Smooth muscle cell of the brain vasculature (primary cell): Measurements from ENCODE around the gene HCFC1R1.

Experiments
- DNase-seq: peaks from one replicate; pipeline ENCODE4 v3.0.0-alpha.2; 2012; ENCODE audit warnings: low read depth, low spot score

Gene HCFC1R1

GRCh38 chr16:3020247-3020603 lies 3.5 kb downstream of the HCFC1R1 start, which contains the start of gene TNFRSF12A:
Gene TNFRSF12A, plus strand, starts transcription at chr16:3020368. Its CDS starts 30 bp downstream, at chr16:3020398.
- DNase-seq, result peak; percentile 20

DNA sequence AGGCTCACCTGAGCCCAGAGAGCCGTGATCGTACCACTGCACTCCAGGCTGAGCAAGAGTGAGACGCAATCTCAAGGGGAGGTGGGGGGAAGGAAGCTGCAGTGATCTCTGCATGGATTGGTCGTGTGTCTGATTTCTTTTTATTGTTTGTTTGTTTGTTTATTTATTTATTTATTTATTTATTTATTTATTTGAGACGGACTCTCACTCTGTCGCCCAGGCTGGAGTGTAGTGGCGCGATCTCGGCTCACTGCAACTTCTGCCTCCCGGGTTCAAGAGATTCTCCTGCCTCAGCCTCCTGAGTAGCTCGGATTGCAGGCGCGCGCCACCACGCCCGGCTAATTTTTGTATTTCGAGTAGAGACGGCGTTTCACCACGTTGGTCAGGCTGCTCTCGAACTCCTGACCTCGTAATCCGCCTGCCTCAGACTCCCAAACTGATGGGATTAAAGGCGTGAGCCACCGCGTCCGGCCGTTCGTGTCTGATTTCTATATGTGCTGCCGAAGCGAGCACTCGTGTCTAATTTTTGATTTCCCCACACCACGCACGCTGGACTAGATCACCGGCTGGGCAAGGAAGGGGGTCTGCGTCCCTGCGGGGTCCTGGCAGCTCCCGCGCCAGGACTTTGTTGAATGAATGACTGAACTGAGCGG lies 4.0 kb downstream of the HCFC1R1 start:
- no peak for DNase-seq

DNA sequence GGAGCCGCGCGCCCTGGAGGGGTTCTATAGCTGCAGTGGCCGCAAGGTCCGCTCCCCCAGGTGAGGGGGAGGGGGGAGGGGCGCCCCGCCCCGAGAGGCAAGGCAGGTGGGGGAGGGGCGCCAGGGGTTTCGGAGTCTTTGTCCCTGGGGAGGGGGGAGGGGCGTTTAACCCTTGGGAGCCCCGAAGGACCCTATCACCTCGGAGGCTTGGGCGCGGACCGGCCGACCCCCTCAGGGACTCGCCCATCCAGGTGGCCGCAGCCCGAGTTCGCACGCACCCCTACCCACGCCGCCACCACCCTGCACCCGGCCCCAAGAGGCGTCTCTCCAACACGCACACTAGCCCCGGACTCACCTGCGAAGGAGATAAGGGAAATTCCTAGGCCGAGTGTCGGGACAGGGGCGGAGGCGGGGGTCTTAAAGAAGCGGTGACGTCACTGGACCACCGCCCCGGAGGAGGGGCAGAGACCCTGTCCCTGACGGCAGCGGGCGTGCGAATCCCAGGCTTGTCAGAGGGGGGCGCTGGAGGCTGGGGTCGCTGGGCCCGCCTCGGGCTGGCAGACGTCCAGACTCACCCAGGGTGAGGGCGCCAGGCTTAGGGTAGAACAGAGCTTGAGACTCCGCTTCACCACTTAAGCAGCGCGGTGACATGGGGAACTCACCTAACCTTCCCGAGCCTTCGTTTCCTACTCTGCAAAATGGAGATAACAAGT lies 5.8 kb downstream of the HCFC1R1 start, which contains the start of gene CLDN6:
TSS of gene CLDN6 (minus strand) at position 390 of the 713 bp plus-strand sequence. CDS start 2,162 bp downstream, outside the sequence.
- DNase-seq, result no peak

GRCh38 chr16:3017344-3017743 lies 6.4 kb downstream of the HCFC1R1 start:
- no peak for DNase-seq

DNA sequence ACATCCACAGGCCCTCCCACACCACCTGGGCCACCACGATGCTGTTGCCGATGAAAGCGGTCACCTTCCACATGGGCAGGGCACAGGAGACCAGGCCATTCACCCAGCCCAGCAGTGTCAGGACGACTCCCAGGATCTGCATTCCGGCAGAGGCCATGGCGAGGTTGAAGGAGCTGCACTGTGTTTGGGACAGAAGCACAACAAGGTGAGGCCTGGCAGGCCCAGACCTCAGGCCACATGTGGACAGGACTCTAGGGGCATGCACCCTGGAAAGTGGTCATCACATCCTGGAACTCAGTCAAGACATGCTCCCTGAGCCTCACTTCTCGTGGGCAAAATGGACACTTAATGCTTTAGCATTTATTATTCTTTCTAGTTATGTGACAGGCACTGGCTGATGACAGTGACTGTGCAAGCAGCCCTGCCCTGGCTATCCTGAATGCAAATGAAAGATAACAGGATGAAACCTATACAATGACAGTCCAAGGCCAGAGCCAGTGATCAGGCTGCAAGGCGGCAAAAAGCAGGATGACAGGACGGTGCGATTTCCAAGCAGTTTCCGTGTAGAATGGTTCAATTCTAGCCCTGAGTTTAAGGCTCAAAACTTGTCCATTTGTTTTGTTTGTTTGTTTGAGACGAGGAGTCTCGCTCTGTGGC lies 7.7 kb downstream of the HCFC1R1 start:
- no peak for DNase-seq

DNA sequence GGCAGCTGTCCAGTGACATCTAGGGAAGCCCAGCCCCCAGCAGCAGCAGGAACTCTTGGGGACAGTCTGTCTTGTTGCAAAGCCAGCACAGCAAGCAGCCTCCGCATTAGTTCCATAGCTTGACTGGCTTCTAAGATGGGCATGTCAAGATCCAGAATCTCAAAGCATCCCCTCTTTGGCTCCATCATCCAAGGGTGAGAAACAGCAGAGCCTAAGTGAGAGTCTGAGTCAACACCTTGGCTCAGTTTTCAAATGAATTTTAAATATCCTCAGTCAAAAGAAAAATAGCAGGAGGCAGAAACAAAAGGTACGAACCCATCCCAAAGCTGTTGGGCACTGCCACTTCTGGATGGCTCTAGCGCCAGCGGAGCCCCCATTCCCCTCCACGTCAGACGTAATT lies 8.8 kb downstream of the HCFC1R1 start:
- no peak for DNase-seq

GRCh38 chr16:3013998-3014690 lies 9.6 kb downstream of the HCFC1R1 start:
- no peak for DNase-seq

- DNase-seq, result no peak
These were observed 10.2 kb downstream of the HCFC1R1 start for GRCh38 chr16:3013491-3013951.

- no peak for DNase-seq
These were observed 10.8 kb downstream of the HCFC1R1 start, which contains the start of gene CLDN9 for GRCh38 chr16:3012828-3013420. Gene CLDN9, plus strand, starts transcription at chr16:3012923. Its CDS starts 440 bp downstream, at chr16:3013363.

- DNase-seq, result no peak
These were observed 11.5 kb downstream of the HCFC1R1 start for GRCh38 chr16:3012246-3012645.

DNA sequence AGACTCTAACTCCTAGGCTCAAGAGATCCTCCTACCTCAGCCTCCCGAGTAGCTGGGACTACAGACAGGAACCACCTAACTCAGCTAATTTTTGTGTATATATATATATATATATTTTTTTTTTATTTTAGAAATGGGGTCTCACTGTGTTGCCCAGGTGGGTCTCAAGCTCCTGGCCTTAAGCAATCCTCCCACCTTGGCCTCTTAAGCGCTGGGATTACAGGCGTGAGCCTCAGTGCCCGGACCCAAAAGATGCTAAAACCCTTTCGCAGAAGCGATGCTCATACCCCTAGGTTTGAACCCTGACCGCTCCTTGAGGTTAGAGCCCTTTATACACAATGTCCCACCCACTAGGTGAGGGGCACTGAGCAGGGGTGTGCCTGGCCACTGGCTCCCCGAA lies 13.2 kb downstream of the HCFC1R1 start:
- no peak for DNase-seq

DNA sequence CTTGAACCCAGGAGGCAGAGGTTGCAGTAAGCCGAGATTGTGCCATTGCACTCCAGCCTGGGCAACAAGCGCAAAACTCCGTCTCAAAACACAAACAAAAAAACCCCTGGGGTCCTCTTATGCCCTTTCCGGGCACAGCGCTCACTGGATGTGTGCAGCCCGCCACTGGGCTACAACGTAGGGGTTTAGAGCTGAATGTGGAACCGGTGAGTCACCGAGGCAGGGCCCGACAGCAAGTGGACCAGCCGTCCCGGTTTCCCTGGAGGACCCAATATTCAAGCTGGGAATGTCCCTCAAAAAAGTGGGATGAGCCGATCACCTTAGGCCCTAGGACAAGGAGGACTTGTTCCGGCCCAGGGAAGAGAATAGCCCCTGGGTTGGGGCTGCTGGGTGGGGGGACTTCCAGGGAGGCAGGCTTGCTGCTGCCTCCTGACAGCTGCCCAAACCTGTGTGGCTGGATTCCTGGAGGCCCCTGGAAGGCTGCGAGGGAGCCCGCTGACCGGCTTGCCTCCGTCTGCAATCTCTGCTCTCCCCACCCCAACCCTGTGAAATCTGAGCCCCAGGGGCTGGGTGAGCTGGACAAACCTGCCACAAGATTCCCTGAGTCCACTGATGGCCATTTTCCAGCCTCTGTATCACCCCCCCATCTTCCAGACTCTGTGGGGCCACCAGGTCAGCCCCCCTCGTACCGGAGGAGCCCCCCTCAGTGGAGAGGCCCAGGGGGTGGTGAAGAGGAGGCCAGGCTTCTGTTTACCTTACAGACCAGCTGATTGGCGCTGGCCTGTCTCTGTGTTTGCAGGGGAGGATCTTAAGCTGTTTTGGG lies 14.0 kb downstream of the HCFC1R1 start:
- no peak for DNase-seq

GRCh38 chr16:3008690-3009037 lies 15.1 kb downstream of the HCFC1R1 start:
- no peak for DNase-seq

- DNase-seq, result no peak
These were observed 15.6 kb downstream of the HCFC1R1 start for GRCh38 chr16:3007957-3008689.

DNA sequence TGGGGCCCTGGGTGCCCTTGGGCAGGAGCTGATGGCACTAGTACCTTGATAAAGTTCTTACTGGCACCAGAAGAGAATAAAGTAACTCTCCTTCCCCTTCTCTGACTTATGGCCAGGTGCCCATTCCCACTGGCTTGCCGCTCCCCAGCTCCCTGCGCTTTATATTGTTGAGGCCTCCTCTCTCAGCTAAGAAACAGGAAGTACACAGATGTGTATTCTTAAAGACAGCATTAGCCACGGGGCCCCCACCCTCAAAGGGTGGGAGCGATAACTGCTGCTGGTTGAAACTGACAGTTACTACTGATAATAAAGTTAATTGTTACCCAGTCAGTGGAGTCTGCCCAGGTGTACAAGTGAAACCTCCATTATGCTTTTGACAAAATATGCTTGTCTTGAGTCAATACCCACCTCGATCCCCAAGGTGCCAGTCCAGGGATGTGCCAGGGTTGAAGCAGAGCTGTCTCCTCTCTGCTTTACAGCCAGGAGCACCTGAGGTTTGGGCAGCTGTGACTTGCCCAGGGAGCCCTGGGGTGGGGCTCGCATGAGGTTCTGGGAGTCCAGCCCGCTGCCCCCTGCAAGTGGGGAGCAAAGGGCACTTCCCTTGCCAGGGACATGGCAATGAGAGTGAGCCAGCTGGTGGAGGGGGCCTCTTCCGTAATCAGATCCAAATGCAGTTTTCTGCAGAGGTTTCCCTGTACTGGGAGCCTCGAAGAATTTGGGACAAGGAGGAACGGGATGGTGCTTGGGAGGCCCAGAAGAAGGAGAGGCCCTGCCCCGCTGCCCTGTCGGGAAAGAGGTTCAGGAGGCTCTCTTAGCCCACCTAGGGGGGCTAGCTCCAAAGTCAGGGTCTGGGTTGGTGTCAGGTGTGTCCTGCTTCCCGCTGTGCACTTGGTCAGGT lies 16.4 kb downstream of the HCFC1R1 start:
- no peak for DNase-seq

GRCh38 chr16:3004781-3005284 lies 18.9 kb downstream of the HCFC1R1 start:
- no peak for DNase-seq

DNA sequence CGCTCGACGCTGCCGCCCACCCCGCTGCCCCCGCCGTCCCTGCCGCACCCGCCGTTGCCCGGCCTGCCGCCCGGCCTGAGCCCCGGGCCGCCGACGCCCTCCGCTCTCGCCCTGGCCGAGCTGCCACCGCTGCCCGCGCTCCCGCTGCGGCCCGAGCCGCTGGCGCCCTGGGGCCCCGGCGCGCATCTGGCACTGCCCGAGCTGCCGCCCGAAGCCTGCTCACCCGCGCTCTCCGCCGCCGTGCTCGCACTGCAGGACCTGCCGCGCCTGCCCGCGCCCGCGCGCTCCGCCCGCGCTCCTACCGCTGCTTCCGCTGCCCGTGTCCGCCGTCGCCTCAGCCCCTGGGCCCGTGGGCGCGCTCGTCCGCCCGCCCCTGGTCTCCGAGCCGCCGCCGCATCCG lies 19.4 kb downstream of the HCFC1R1 start:
- DNase-seq, result no peak

DNA sequence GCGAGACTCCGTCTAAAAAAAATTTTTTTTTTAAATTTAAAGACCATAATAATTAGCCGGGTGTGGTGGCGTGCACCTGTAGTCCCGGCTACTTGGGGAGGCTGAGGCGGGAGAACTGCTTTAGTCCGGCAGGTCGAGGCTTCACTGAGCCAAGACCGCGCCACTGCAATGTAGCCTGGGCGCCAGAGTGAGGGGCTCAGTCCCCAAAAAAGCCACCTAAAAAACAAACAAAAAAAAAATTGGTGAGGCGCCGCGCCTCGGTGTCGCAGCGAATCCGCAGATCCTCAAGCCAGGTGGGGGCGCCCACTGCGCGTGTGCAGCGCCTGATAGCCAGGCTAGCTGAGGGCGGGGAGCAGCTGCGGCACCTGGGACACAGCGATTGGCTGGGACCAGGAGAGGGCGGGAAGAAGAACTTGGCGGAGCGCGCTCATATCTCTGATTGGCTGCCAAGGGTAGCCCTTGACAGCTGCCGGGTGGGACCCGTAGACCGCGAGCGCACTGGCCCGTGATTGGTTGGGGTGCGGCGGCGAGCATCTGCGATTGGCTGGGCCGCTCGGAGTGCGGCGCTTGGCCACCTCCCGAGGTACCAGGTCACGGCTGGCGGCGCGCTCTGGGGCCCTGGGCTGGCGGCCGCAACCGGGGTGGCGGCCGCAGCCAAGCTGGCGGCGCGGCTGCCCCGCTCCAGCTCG lies 20.0 kb downstream of the HCFC1R1 start:
- peak; percentile 88 for DNase-seq
